T-helper 9 cell (primary cell): ENCODE data around the gene SRGAP3.

Experiments
- DNase-seq: peaks from one replicate; pipeline ENCODE4 v3.0.0-alpha.2; 2020

The SRGAP3 gene

GRCh38 chr3:9139366-9139765, 110.1 kb downstream of the SRGAP3 start:
- no peak for DNase-seq

- DNase-seq = no peak
Observed at GRCh38 chr3:9137676-9138075, 111.8 kb downstream of the SRGAP3 start.

- no peak for DNase-seq
Observed at GRCh38 chr3:9136746-9137465, 112.5 kb downstream of the SRGAP3 start.

GRCh38 chr3:9135930-9136525, 113.4 kb downstream of the SRGAP3 start:
- no peak for DNase-seq

- no peak for DNase-seq
Observed at GRCh38 chr3:9135526-9135925, 113.9 kb downstream of the SRGAP3 start.

GRCh38 chr3:9133656-9134055, 115.8 kb downstream of the SRGAP3 start:
- no peak for DNase-seq

- no peak for DNase-seq
Observed at GRCh38 chr3:9130345-9131305, 118.8 kb downstream of the SRGAP3 start.

GRCh38 chr3:9129365-9129764, 120.1 kb downstream of the SRGAP3 start:
- DNase-seq = no peak

- DNase-seq = no peak
Observed at GRCh38 chr3:9125278-9125951, 124.0 kb downstream of the SRGAP3 start.

GRCh38 chr3:9124730-9125129, 124.7 kb downstream of the SRGAP3 start:
- no peak for DNase-seq

- no peak for DNase-seq
Observed at GRCh38 chr3:9123840-9124239, 125.6 kb downstream of the SRGAP3 start.

- DNase-seq = no peak
Observed at GRCh38 chr3:9122732-9123364, 126.6 kb downstream of the SRGAP3 start.

GRCh38 chr3:9121366-9122001, 128.0 kb downstream of the SRGAP3 start:
- DNase-seq = no peak

GRCh38 chr3:9119331-9119730, 130.1 kb downstream of the SRGAP3 start:
- no peak for DNase-seq

- DNase-seq = no peak
Observed at GRCh38 chr3:9118222-9118621, 131.2 kb downstream of the SRGAP3 start.

GRCh38 chr3:9117220-9117619, 132.2 kb downstream of the SRGAP3 start:
- DNase-seq = no peak

GRCh38 chr3:9116336-9116735, 133.1 kb downstream of the SRGAP3 start:
- no peak for DNase-seq

- no peak for DNase-seq
Observed at GRCh38 chr3:9115336-9115735, 134.1 kb downstream of the SRGAP3 start.

GRCh38 chr3:9113040-9113439, 136.4 kb downstream of the SRGAP3 start:
- no peak for DNase-seq

GRCh38 chr3:9111866-9112265, 137.6 kb downstream of the SRGAP3 start:
- no peak for DNase-seq

- no peak for DNase-seq
Observed at GRCh38 chr3:9111417-9111816, 138.0 kb downstream of the SRGAP3 start.

GRCh38 chr3:9110802-9111201, 138.6 kb downstream of the SRGAP3 start:
- DNase-seq = no peak
